Choroid plexus epithelial cell (primary cell): ENCODE results near the gene TTC34.
"Not testable (repeated sequence)": the region's sequence is repeated elsewhere in the genome, so short reads cannot be mapped to it uniquely, and the experiment has no call there.

Experiments
- DNase-seq: peaks from one replicate; pipeline ENCODE4 v3.0.0-alpha.2; 2010; ENCODE audit warnings: low read depth
- H3K4me3 ChIP-seq: 2 replicates; pipeline ENCODE4 v1.5.1; 2011; ENCODE audit warnings: low read depth, mild to moderate bottlenecking, control low read depth, low read length, moderate library complexity
- TF ChIP-seq, protein P1 (sequence below): conservative IDR thresholded peaks from 2 replicates; pipeline ENCODE4 v1.5.1; 2011; ENCODE audit warnings: low read depth, mild to moderate bottlenecking, control low read depth, inconsistent platforms, low read length, moderate library complexity

Gene TTC34

DNA sequence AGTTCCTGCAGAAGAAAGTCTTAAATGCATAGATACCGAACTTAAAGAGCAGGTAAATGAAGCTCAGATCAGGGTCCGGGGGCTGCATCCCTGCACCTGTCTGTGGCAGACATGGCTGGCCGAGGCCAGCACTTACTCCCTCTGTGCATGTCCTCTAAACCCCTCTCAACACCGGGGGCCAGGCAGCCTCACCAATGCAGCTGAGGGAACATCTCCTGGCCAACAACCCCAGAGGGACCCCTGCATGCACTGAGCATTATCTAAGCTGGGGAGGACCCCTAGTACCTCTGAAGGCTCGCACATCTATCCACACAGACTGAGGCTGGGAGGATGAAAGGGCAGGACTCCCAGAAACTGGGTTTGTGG lies 18.4 kb downstream of the TTC34 start:
- TF ChIP-seq, protein P1, sequence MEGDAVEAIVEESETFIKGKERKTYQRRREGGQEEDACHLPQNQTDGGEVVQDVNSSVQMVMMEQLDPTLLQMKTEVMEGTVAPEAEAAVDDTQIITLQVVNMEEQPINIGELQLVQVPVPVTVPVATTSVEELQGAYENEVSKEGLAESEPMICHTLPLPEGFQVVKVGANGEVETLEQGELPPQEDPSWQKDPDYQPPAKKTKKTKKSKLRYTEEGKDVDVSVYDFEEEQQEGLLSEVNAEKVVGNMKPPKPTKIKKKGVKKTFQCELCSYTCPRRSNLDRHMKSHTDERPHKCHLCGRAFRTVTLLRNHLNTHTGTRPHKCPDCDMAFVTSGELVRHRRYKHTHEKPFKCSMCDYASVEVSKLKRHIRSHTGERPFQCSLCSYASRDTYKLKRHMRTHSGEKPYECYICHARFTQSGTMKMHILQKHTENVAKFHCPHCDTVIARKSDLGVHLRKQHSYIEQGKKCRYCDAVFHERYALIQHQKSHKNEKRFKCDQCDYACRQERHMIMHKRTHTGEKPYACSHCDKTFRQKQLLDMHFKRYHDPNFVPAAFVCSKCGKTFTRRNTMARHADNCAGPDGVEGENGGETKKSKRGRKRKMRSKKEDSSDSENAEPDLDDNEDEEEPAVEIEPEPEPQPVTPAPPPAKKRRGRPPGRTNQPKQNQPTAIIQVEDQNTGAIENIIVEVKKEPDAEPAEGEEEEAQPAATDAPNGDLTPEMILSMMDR = no peak
- H3K4me3 ChIP-seq = no peak overlapping the region
- no peak for DNase-seq

DNA sequence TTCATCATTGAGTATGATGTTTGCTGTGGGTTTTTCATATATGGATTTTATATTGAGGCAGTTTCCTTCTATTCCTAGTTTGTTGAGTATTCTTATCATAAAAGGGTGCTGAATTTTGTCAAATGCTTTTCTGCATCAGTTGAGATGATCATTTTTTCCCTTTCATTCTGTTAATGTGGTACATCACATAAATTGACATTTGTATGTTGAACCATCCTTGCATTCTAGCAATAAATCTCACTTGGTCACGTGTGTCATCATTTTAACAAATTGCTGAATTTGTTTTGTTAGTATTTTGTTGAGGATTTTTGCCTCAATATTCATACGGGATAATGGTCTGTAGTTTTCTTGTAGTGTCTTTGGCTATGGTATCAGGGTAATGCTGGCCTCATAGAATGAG lies 19.9 kb downstream of the TTC34 start:
- TF ChIP-seq, protein P1 = no peak
- no peak overlapping the region for H3K4me3 ChIP-seq
- DNase-seq = no peak

DNA sequence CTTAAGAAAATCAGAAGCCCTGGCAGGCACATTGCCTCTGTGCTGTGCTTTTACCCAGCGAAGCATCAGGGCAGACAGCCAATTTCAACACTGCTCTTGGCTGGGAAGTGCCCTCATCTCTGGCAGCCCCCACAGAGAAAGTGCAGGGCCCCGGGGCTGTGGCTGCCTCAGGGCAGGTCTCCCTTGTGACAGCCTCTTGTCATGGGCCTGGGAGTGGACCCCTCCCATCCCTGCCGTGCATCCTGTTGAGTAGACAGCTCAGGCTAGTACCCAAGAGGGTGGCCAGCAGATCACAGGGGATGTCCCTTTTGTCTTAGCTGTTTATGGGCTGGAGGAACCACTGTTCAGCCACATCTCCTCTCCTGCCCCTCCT lies 23.3 kb downstream of the TTC34 start:
- TF ChIP-seq, protein P1 = no peak
- H3K4me3 ChIP-seq = no peak overlapping the region
- DNase-seq = no peak

DNA sequence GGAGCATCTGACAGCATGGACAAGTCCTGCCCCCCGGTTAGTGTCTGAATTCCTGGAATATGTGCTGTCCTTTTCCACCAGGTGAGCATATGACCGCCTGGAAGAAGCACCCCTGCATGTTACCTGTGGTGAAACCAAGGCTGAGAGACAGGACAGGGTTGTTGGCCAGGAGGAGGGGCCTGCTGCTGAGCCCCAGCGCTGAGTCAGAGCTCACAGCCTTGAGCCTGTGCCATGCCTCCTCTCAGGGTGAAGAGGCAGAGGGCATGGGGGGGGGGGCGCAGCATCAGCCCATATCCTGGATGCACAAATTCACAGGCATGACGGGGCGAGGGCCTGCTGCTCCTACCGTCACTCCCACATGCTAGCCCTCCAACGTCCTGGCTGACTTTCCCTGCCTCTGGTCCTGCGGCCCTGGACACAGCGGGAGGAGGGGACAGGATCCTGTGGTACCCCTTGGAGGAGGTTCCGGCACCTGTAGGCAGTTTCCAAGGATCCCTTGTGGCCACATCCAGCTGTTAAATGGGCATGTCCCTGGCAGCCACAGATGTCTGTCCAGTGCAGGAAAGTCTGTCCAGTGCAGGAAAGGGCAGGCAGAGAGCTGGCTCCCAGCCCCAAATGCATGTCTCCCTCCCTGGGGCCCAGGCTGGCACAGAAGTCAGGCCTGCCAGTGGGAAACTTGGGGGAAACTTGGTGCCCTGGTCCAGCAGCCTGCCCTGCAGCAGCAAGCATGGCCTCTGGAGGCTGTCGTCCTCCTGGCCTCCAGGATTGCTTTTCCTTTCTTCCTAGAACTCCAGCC lies 23.9 kb downstream of the TTC34 start:
- H3K4me3 ChIP-seq = no peak overlapping the region
- TF ChIP-seq, protein P1 = no peak
- no peak for DNase-seq

DNA sequence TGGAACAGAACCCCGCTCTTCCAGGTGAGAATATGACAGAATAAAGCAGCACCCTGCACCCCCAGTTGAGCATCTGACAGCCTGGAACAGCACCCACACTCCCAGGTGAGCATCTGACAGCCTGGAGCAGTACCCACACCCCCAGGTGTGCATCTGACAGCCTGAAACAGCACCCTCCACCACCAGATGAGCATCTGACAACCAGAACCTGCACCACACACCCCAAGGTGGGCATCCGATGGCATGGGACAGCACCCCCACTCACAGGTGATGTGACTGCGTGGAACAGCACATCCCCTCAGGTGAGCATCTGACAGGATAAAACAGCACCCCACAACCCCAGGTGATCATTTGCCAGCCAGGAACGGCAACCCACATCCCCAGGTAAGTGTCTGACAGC lies 26.2 kb downstream of the TTC34 start:
- not testable (repeated sequence) for DNase-seq, H3K4me3 ChIP-seq

DNA sequence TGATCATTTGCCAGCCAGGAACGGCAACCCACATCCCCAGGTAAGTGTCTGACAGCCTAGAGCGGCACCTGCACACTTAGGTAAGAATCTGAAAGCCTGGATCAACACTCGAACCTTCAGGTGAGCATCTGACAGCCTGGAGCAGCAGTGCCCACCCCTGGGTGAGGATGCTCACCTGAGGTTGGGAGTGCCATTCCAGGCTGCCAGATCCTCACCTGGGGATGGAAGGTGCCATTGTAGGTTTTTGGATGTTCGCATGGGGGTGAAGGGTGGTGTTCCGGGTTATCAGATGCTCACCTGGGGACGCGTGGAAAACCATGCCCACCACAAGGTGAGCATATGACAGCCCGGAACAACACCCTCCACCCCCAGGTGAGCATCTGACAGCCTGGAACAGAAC lies 33.4 kb downstream of the TTC34 start:
- H3K4me3 ChIP-seq, DNase-seq: not testable (repeated sequence)

DNA sequence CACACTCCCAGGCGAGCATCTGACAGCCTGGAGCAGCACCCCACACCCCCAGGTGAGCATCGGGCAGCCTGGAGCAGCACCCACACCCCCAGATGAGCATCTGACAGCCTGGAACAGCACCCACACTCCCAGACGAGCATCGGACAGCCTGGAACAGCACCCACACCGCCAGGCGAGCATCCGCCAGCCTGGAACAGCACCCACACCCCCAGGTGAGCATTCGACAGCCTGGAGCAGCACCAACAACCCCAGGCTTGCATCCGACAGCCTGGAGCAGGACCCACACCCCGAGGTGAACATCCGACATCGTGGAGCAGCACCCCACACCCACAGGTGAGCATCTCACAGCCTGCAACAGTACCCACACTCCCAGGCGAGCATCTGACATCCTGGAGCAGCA lies 42.1 kb downstream of the TTC34 start:
- DNase-seq, H3K4me3 ChIP-seq: not testable (repeated sequence)

DNA sequence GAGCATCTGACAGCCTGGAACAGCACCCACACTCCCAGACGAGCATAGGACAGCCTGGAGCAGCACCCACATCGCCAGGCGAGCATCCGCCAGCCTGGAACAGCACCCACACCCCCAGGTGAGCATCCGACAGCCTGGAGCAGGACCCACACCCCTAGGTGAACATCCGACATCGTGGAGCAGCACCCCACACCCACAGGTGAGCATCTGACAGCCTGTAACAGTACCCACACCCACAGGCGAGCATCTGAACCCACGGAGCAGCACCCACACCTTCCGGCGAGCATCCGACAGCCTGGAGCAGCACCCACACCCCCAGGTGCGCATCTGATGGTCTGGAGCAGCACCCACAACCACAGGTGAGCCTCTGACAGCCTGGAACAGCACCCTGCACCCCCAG lies 44.0 kb downstream of the TTC34 start:
- not testable (repeated sequence) for H3K4me3 ChIP-seq, DNase-seq

DNA sequence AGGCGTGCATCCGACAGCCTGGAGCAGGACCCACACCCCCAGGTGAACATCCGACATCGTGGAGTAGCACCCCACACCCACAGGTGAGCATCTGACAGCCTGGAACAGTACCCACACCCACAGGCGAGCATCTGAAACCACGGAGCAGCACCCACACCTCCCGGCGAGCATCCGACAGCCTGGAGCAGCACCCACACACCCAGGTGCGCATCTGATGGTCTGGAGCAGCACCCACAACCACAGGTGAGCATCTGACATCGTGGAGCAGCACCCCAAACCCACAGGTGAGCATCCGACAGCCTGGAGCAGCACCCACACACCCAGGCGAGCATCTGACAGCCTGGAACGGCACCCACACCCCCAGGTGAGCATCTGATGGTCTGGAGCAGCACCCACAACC lies 46.1 kb downstream of the TTC34 start:
- DNase-seq, H3K4me3 ChIP-seq: not testable (repeated sequence)

DNA sequence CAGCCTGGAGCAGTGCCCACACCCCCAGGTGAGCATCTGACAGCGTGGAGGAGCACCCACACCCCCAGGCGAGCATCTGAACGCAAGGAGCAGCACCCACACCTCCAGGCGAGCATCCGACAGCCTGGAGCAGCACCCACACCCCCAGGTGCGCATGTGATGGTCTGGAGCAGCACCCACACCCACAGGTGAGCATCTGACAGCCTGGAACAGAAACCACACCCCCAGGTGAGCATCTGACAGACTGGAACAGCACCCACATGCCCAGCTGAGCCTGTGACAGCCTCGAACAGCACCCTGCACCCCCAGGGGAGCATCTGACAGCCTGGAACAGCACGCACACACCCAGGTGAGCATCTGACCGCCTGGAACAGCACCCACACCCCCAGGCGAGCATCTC lies 46.9 kb downstream of the TTC34 start:
- not testable (repeated sequence) for DNase-seq, H3K4me3 ChIP-seq

DNA sequence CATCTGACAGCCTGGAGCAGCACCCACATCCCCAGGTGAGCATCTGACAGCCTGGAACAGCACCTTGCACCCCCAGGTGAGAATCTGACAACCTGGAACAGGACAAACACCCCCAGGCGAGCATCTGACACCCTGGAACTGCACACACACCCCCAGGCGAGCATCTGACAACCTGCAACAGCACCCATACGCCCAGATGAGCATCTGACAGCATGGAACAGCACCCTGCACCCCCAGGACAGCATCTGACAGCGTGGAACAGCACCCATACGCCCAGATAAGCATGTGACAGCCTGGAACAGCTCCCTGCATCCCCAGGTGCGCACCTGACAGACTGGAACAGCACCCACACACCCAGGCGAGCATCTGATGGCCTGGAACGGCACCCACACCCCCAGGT lies 49.0 kb downstream of the TTC34 start:
- DNase-seq = not testable (repeated sequence)

DNA sequence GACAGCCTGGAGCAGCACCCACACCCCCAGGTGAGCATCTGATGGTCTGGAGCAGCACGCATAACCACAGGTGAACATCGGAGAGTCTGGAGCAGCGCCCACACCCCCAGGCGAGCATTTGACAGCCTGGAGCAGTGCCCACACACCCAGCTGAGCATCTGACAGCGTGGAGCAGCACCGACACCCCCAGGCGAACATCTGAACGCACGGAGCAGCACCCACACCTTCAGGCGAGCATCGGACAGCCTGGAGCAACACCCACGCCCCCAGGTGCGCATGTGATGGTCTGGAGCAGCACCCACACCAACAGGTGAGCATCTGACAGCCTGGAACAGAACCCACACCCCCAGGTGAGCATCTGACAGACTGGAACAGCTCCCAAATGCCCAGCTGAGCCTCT lies 49.6 kb downstream of the TTC34 start:
- not testable (repeated sequence) for H3K4me3 ChIP-seq, DNase-seq

More for the DNA sequence above, 49.0 kb downstream of the TTC34 start:
- H3K4me3 ChIP-seq = not testable (repeated sequence)

DNA sequence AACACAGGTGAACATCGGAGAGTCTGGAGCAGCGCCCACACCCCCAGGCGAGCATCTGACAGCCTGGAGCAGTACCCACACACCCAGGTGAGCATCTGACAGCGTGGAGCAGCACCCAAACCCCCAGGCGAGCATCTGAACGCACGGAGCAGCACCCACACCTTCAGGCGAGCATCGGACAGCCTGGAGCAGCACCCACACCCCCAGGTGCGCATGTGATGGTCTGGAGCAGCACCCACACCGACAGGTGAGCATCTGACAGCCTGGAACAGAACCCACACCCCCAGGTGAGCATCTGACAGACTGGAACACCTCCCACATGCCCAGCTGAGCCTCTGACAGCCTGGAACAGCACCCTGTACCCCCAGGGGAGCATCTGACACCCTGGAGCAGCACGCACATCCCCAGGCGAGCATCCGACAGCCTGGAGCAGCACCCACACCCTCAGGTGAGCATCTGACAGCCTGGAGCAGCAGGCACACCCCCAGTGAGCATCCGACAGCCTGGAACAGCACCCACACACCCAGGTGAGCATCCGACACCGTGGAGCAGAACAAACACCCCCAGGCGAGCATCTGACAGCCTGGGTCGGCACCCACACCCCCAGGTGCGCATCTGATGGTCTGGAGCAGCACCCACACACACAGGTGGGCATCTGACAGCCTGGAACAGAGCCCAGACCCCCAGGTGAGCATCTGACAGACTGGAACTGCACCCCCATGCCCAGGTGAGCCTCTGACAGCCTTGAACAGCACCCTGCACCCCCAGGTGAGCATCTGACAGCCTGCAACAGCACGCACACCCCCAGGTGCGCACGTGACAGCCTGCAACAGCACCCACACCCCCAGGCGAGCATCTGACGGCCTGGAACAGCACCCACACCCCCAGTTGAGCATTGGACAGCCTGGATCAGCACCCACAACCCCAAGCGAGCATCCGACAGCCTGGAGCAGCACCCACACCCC lies 50.4 kb downstream of the TTC34 start:
- not testable (repeated sequence) for DNase-seq, H3K4me3 ChIP-seq

DNA sequence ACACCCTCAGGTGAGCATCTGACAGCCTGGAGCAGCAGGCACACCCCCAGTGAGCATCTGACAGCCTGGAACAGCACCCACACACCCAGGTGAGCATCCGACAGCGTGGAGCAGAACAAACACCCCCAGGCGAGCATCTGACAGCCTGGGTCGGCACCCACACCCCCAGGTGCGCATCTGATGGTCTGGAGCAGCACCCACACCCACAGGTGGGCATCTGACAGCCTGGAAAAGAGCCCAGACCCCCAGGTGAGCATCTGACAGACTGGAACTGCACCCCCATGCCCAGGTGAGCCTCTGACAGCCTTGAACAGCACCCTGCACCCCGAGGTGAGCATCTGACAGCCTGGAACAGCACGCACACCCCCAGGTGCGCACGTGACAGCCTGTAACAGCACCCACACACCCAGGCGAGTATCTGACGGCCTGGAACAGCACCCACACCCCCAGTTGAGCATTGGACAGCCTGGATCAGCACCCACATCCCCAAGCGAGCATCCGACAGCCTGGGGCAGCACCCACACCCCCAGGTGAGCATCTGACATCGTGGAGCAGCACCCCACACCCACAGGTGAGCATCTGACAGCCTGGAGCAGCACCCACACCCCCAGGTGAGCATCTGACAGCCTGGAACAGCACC lies 51.3 kb downstream of the TTC34 start:
- not testable (repeated sequence) for H3K4me3 ChIP-seq, DNase-seq
